Calu3 (cell line): ENCODE data around the gene RCOR1. TPM values are rescaled to one million over a fixed set of nuclear protein-coding genes. Genes with fewer than 3 reads are reported as not detected.

ENCODE experiments used
- BruUV-seq: library from RNA; stranded (reverse); fragments of 400-500 nt; replicated peaks from 2 replicates; lab custom pipeline; 2021; lab: Mats Ljungman, UMichigan
- CTCF ChIA-PET: fragments of 300-600 bp; sonication (Branson Sonifier 250); formaldehyde crosslinking; loops from one replicate; lab custom pipeline; 2022; ENCODE audit warnings: antibody characterized with exemption; lab: Charles Lee
- DNase-seq: peaks from one replicate; pipeline ENCODE4 v3.0.0; 2022
- H3K27ac Mint-ChIP-seq: one replicate; pipeline ENCODE4 v1.8.0; 2022; ENCODE audit warnings: mixed read lengths; ENCODE audit not compliant: unreplicated experiment
- H3K27me3 Mint-ChIP-seq: one replicate; pipeline ENCODE4 v1.8.0; 2022; ENCODE audit warnings: mixed read lengths; ENCODE audit not compliant: unreplicated experiment
- H3K36me3 Mint-ChIP-seq: one replicate; pipeline ENCODE4 v1.8.0; 2022; ENCODE audit warnings: mild to moderate bottlenecking, moderate library complexity, mixed read lengths; ENCODE audit not compliant: insufficient read depth, unreplicated experiment
- H3K4me1 Mint-ChIP-seq: one replicate; pipeline ENCODE4 v1.8.0; 2022; ENCODE audit warnings: mild to moderate bottlenecking, low read depth, mixed read lengths; ENCODE audit not compliant: unreplicated experiment
- H3K4me3 Mint-ChIP-seq: one replicate; pipeline ENCODE4 v1.8.0; 2022; ENCODE audit warnings: mild to moderate bottlenecking, low read depth, moderate library complexity, mixed read lengths; ENCODE audit not compliant: unreplicated experiment
- H3K9me3 Mint-ChIP-seq: one replicate; pipeline ENCODE4 v1.8.0; 2022; ENCODE audit warnings: low read depth, mixed read lengths; ENCODE audit not compliant: unreplicated experiment
- intact Hi-C: fragments of 100-400 bp; cut with micrococcal nuclease; formaldehyde crosslinking; loops from one replicate; pipeline ENCODE4 v1.10.0; 2022; ENCODE audit not compliant: unreplicated experiment
- total RNA-seq: library from RNA; stranded (reverse); gene quantifications from 2 replicates; pipeline ENCODE4 v1.2.3, GENCODE V29; 2022
- TF ChIP-seq, protein P1 (sequence below): fragments of 200-600 bp; IDR thresholded peaks from one replicate; pipeline ENCODE4 v1.8.0; 2022; ENCODE audit warnings: antibody characterized with exemption; ENCODE audit not compliant: unreplicated experiment

Gene RCOR1
- total RNA-seq, 1 experiment from 2014 or later, result 28.6 TPM

DNA sequence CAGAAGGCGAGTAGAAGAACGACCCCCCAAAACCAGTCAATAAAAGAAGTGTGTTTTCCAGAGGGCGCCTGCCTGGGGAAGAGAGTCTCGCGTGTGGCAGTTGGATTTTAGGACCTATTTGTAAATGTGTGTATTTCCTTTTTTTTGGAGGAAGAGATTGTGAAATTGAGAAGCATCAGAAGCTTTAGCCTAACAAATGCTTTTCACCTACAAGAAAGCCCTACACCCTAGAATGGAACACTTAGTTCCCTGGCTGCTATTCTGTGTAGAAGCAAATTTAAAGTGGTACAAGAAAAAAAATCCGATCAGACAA lies 1.3 kb downstream of the RCOR1 start:
- H3K27ac Mint-ChIP-seq, result no peak overlapping the region
- no peak for DNase-seq
- no TSS peak for BruUV-seq
- no peaks in the 10 kb centered on the region for H3K27me3 Mint-ChIP-seq
- intact Hi-C loops, result loop anchor here (2.0 to 5.0 kb wide), 2 partner anchors 69 to 99 kb away; no protein-coding TSS in a partner anchor
- peaks cover 44% of the 10 kb centered on the region for H3K36me3 Mint-ChIP-seq
- TF ChIP-seq, protein P1, sequence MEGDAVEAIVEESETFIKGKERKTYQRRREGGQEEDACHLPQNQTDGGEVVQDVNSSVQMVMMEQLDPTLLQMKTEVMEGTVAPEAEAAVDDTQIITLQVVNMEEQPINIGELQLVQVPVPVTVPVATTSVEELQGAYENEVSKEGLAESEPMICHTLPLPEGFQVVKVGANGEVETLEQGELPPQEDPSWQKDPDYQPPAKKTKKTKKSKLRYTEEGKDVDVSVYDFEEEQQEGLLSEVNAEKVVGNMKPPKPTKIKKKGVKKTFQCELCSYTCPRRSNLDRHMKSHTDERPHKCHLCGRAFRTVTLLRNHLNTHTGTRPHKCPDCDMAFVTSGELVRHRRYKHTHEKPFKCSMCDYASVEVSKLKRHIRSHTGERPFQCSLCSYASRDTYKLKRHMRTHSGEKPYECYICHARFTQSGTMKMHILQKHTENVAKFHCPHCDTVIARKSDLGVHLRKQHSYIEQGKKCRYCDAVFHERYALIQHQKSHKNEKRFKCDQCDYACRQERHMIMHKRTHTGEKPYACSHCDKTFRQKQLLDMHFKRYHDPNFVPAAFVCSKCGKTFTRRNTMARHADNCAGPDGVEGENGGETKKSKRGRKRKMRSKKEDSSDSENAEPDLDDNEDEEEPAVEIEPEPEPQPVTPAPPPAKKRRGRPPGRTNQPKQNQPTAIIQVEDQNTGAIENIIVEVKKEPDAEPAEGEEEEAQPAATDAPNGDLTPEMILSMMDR, result no peak
- H3K4me3 Mint-ChIP-seq, result peak overlapping the region; percentile 85
- CTCF ChIA-PET, result interaction anchor here (0.7 to 1.4 kb wide), 5 partner anchors 20 to 174 kb away, joined by 3 to 11 read pairs (median 4); no protein-coding TSS in a partner anchor
- H3K4me1 Mint-ChIP-seq, result peaks cover 29% of the 10 kb centered on the region
- H3K9me3 Mint-ChIP-seq, result no peaks in the 10 kb centered on the region

DNA sequence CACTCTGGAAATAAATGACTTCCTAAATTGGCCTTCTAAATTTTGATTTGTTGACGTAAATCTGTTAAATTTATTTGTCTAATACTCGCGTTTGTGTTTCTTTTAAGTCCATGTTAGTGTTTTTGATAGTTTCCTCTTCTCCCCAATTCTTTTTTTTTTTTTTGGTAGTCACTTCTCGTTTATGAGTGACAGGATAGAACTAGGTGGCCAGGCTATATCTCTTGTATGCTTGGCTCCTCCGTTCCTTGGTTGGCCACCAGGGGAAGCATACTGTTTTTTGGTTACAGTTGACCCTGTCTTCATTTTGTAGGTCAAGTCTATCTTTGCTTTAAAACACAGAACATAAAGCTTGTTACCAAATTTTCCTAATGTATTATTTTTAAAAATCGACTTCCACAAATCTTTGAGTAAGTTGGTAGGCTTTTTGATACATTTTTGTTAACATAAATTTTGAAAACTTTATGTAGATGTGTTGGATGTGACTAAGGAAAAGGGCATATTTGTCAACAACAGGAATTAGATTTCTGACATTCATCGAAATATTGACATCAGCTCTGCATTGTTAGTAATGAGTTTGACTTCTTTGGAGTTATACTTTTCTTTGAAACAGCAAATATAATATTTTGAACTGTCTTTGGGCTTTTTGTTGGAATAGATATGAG lies 2.2 kb downstream of the RCOR1 start:
- intact Hi-C loops, result loop anchor here (5.0 kb wide), 1 partner anchor 98 kb away; no protein-coding TSS in a partner anchor
- BruUV-seq, result no TSS peak
- peaks cover 44% of the 10 kb centered on the region for H3K36me3 Mint-ChIP-seq
- no peaks in the 10 kb centered on the region for H3K27me3 Mint-ChIP-seq
- peak; percentile 76 for DNase-seq
- no peaks in the 10 kb centered on the region for H3K9me3 Mint-ChIP-seq
- peak overlapping the region; percentile 3 for H3K27ac Mint-ChIP-seq
- TF ChIP-seq, protein P1, result peak; percentile 46
- peak overlapping the region; percentile 85 for H3K4me3 Mint-ChIP-seq
- CTCF ChIA-PET, result interaction anchor here (0.6 to 1.4 kb wide), 9 partner anchors 21 to 1124 kb away, joined by 3 to 11 read pairs (median 4); no protein-coding TSS in a partner anchor
- peaks cover 21% of the 10 kb centered on the region for H3K4me1 Mint-ChIP-seq

DNA sequence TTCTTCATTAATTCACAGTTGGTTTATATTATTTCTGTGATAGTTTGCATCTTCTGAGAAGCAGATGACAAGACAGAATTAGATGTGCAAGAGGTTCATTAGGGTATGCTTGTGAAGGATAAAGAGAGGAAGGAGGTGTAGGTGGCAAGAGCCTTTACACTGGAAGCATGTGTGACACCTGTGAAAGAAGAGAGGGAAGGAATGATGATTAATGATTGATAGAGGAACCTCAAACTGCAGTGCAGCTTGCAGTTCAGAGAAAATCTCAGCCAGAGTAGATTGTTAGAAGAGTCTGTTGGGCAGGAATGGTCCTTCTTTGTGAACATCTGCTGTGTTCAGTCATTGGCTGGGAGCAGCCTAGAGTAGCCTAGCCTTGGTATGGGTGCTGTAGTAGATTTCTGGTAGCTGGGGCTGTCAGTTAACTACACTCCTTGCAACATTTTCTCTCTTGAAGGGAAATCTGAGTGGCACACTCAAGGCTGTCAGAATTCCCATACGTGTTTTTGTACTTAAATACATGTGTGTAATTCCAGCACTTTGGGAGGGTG lies 9.0 kb downstream of the RCOR1 start:
- intact Hi-C loops, result no loop called here
- BruUV-seq, result no TSS peak
- CTCF ChIA-PET, result interaction anchor here (0.5 to 0.6 kb wide), 2 partner anchors 28 to 293 kb away, joined by 3 read pairs; no protein-coding TSS in a partner anchor
- no peak overlapping the region for H3K27ac Mint-ChIP-seq
- peaks cover 18% of the 10 kb centered on the region for H3K4me1 Mint-ChIP-seq
- H3K36me3 Mint-ChIP-seq, result peaks cover 15% of the 10 kb centered on the region
- TF ChIP-seq, protein P1, result no peak
- no peaks in the 10 kb centered on the region for H3K27me3 Mint-ChIP-seq
- DNase-seq, result no peak
- no peaks in the 10 kb centered on the region for H3K9me3 Mint-ChIP-seq
- peak overlapping the region; percentile 3 for H3K4me3 Mint-ChIP-seq

DNA sequence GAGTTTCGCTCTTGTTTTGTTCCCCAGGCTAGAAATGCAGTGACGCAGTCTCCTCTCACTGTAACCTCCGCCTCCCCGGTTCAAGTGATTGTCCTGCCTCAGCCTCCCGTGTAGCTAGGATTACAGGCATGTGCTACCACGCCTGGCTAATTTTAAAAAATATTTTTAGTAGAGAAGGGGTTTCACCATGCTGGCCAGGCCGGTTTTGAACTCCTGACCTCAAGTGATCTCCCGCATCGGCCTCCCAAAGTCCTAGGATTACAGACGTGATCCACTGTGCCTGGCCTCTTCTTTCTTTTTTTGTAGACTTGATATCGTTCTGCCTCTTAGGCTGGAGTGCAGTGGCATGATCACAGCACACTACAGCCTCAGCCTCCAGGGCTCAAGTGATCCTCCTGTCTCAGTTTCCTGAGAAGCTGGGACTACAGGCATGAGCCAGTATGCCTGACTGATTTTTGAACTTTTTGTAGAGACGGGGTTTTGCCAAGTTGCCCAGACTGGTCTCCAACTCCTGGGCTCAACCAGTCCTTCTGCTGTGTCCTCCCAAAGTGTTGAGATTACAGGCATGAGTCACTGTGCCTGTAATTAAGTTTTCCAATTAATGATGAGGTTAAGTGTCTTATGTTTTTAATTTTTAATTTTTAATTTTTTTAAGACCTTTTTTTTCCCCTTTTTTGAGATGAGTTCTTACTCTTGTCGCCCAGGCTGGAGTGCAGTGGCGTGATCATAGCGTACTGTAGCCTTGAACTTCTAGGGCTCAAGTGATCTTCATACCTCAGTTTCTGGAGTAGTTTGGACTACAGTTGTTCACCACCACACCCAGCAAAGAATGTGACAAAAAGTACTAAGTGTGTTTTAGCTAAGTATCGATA lies 10.2 kb downstream of the RCOR1 start:
- Mint-ChIP-seq H3K4me1 (peaks cover 18% of the 10 kb centered on the region), H3K9me3 (no peaks in the 10 kb centered on the region), H3K27me3 (no peaks in the 10 kb centered on the region), H3K4me3 (no peak overlapping the region), H3K36me3 (peaks cover 9% of the 10 kb centered on the region), H3K27ac (no peak overlapping the region)
- no TSS peak for BruUV-seq
- CTCF ChIA-PET, result no interaction called here
- intact Hi-C loops, result no loop called here
- TF ChIP-seq, protein P1, result no peak
- DNase-seq, result no peak
